Common myeloid progenitor, CD34-positive (primary cell): ENCODE results near the gene ZNF492.
"Not testable (repeated sequence)": the region's sequence is repeated elsewhere in the genome, so short reads cannot be mapped to it uniquely, and the experiment has no call there.

Experiments used
- CTCF ChIA-PET: fragments of 350-600 bp; sonication (Branson Sonifier 250); formaldehyde crosslinking; loops from one replicate; lab custom pipeline; 2021; ENCODE audit warnings: antibody characterized with exemption; lab: Charles Lee
- POLR2A ChIA-PET: fragments of 350-600 bp; sonication (Branson Sonifier 250); formaldehyde crosslinking; loops from one replicate; lab custom pipeline; 2021; ENCODE audit warnings: antibody characterized with exemption; lab: Charles Lee
- DNase-seq, 3 donors: peaks; one replicate each; pipeline versions ENCODE4 v3.0.0 to v3.0.0-alpha.2; 2013
- H3K27ac ChIP-seq, 2 experiments: 1 replicate in 1 of 2; 2 replicates in 1 of 2; pipeline ENCODE4 v1.7.0; 2013; ENCODE audit warnings: inconsistent platforms in 2 of 2, low read length in 2 of 2, mild to moderate bottlenecking in 2 of 2, low read depth in 1 of 2, moderate library complexity in 1 of 2; ENCODE audit not compliant: severe bottlenecking in 2 of 2, insufficient read depth in 1 of 2, poor library complexity in 1 of 2
- H3K27me3 ChIP-seq, 5 experiments: replicated peaks in 2 of 5; 1 replicate in 3 of 5; 2 replicates in 2 of 5; pipeline versions ENCODE4 v1.6.1 to v1.7.0; 2013; ENCODE audit warnings: low read length in 4 of 5, mild to moderate bottlenecking in 2 of 5, moderate library complexity in 2 of 5, inconsistent platforms in 1 of 5; ENCODE audit not compliant: insufficient read depth in 5 of 5, control insufficient read depth in 4 of 5
- H3K36me3 ChIP-seq, 4 experiments: 1 replicate in 2 of 4; 2 replicates in 2 of 4; pipeline versions ENCODE4 v1.6.1 to v1.7.0; 2013; ENCODE audit warnings: low read length in 3 of 4, control low read depth in 1 of 4, mild to moderate bottlenecking in 1 of 4; ENCODE audit not compliant: control insufficient read depth in 4 of 4, insufficient read depth in 4 of 4
- H3K4me1 ChIP-seq, 4 experiments: 1 replicate in 3 of 4; 2 replicates in 1 of 4; pipeline versions ENCODE4 v1.6.1 to v1.7.1; 2013; ENCODE audit warnings: low read length in 3 of 4, mild to moderate bottlenecking in 3 of 4, control low read depth in 1 of 4, inconsistent platforms in 1 of 4, moderate library complexity in 1 of 4; ENCODE audit not compliant: control insufficient read depth in 4 of 4, insufficient read depth in 4 of 4; ENCODE audit errors: control extremely low read depth in 1 of 4
- H3K4me3 ChIP-seq, 7 experiments: 1 replicate in 4 of 7; 2 replicates in 3 of 7; pipeline versions ENCODE4 v1.5.1 to v1.7.0; 2013; ENCODE audit warnings: mild to moderate bottlenecking in 7 of 7, low read length in 6 of 7, moderate library complexity in 6 of 7, inconsistent platforms in 2 of 7, low read depth in 2 of 7, control low read depth in 1 of 7; ENCODE audit not compliant: insufficient read depth in 4 of 7, control insufficient read depth in 1 of 7; ENCODE audit errors: extremely low read depth in 1 of 7
- H3K9me3 ChIP-seq, 5 experiments: 1 replicate in 4 of 5; 2 replicates in 1 of 5; pipeline versions ENCODE4 v1.6.1 to v1.7.1; 2013; ENCODE audit warnings: low read length in 4 of 5, mild to moderate bottlenecking in 2 of 5, inconsistent platforms in 1 of 5, low read depth in 1 of 5, moderate library complexity in 1 of 5; ENCODE audit not compliant: control insufficient read depth in 4 of 5, insufficient read depth in 2 of 5; ENCODE audit errors: control extremely low read depth in 1 of 5
- WGBS: methylation state at CpG from one replicate; pipeline ENCODE4 v1.1.5; 2013; ENCODE audit not compliant: insufficient coverage; 5-methylcytosine and 5-hydroxymethylcytosine counted together

Gene ZNF492

DNA sequence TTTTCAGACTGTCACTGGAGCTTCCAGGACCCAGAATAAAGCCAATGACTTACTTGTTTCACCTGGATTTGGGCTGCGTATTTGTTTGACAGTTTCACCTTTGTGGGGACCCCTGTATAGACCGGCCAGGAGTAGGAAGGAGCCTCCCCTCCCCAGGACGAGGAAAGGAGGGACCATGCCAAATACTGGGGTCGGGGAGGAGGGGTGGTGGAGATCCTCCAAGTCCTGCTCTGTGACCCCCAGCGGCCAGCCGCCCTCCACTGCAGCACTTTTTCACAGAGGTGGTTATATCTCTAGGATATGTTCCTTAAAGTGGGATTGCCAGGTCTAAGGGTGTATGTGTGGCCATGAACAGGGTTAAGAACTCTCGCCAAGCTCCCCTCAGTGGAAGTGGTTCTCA lies 25.7 kb upstream of the ZNF492 start:
- no peak for DNase-seq
- H3K9me3 ChIP-seq = peaks cover 0 to 35% (median 0%) of the 10 kb centered on the region in 5 experiments
- H3K27me3 ChIP-seq = peaks cover 0 to 3% (median 0%) of the 10 kb centered on the region in 5 experiments
- H3K4me1 ChIP-seq = no peaks in the 10 kb centered on the region
- POLR2A ChIA-PET = no interaction called here
- H3K27ac ChIP-seq = no peak overlapping the region
- H3K36me3 ChIP-seq = no peaks in the 10 kb centered on the region
- no CpG with 5 or more reads among the region's 7 CpGs for WGBS
- CTCF ChIA-PET = no interaction called here
- no peak overlapping the region for H3K4me3 ChIP-seq

DNA sequence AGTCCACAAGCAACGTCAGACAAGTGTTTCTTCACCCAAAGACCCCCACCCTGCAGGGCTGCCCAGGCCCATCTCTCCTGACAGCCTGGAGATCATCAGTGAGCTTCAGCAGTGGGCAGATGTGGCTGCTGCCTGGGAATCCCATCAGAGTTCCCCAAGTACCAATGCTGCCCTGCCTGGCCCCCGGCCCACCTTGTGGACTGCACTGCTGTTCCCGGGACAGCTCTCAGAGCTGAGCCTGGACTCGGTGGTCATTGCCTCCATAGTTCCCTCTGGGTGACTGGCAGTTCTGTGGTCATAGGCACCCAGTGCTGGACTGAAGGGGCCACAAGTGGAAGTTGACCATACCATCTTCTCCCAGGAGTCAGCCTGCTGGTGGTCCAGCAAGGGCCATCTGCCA lies 24.5 kb upstream of the ZNF492 start:
- peaks cover 0 to 27% (median 0%) of the 10 kb centered on the region in 5 experiments for H3K9me3 ChIP-seq
- no peaks in the 10 kb centered on the region for H3K36me3 ChIP-seq
- no peaks in the 10 kb centered on the region for H3K4me1 ChIP-seq
- H3K27ac ChIP-seq = no peak overlapping the region
- POLR2A ChIA-PET = no interaction called here
- 97% methylated on average over 3 of the region's 4 CpGs for WGBS
- CTCF ChIA-PET = no interaction called here
- H3K27me3 ChIP-seq = peaks cover 0 to 3% (median 0%) of the 10 kb centered on the region in 5 experiments
- no peak overlapping the region for H3K4me3 ChIP-seq
- DNase-seq = no peak

DNA sequence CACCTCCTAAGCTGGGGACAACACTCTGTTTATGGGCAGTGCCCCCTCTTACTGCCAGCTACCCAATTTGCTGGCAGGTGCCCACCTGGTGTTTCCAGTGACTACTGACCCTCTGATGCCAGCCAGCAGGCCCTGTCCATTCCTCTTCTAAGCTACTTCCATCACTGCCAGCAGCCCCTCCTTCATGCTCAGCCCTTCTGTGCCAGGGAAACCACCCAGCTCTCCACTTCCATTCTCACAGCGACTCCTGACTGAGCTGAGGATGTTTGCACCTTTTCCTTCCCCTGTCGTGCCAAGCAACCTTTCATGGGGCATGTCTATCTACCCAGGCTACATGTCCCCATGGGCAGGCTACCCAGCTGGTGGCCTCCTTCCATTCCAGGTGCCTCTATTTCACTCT lies 24.0 kb upstream of the ZNF492 start:
- Histone ChIP-seq H3K4me1 (no peaks in the 10 kb centered on the region), H3K27ac (no peak overlapping the region), H3K27me3 (no peaks in the 10 kb centered on the region), H3K9me3 (peaks cover 0 to 23% (median 0%) of the 10 kb centered on the region in 5 experiments), H3K4me3 (no peak overlapping the region), H3K36me3 (no peaks in the 10 kb centered on the region)
- CTCF ChIA-PET = no interaction called here
- POLR2A ChIA-PET = interaction anchor here (0.6 kb wide), 1 partner anchor 26 kb away, joined by 3 read pairs; no protein-coding TSS in a partner anchor
- WGBS = 94% methylated on average over 2 of the region's 2 CpGs
- DNase-seq = no peak

DNA sequence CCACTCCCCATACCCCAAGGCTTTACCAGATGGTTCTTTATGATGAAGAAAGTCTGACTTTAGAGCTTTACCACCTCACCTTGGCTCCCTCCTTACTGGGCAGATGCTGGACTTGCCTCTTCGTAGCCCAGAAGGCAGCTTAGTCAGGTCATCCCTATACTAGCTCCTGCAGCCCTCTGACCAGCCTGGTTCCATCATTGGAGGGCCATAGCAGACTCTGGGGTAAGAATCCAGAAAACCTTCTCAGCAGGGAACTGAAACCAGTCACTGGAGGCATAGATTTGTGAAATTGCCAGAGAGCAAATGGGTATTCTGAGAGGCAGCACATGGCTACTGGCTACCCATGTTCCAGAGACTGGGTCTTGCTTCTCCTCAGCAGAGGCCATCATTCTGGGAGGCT lies 21.8 kb upstream of the ZNF492 start:
- Histone ChIP-seq H3K36me3 (no peaks in the 10 kb centered on the region), H3K4me3 (no peak overlapping the region), H3K27me3 (peaks cover 0 to 12% (median 0%) of the 10 kb centered on the region in 5 experiments), H3K4me1 (no peaks in the 10 kb centered on the region), H3K27ac (no peak overlapping the region), H3K9me3 (peaks cover 0 to 32% (median 7%) of the 10 kb centered on the region in 5 experiments)
- WGBS = 88% methylated on average over 1 of the region's 1 CpG
- ChIA-PET POLR2A (no interaction called here), CTCF (no interaction called here)
- no peak for DNase-seq

DNA sequence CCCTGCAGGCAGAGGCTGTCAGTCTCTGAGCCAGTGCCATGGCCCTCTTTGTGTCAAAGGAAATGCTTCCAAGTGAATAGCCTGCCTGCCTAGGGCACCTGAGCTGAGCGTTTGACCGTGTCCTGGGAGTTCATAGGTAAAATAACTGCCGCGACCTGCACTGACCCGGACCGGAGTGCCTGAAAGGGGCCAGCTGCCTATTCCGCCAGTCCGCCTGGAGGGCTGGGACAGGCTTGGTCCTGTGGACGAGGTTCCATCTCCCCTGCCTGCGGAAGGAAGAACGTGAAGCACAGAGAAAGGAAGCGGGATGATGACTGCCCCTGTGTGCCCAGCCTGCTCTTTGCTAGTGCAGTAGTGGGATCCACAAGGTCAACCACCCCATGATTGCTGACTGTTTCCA lies 17.5 kb upstream of the ZNF492 start:
- ChIA-PET CTCF (no interaction called here), POLR2A (no interaction called here)
- Histone ChIP-seq H3K36me3 (no peaks in the 10 kb centered on the region), H3K4me1 (no peaks in the 10 kb centered on the region), H3K4me3 (no peak overlapping the region), H3K27me3 (peaks cover 0 to 40% (median 0%) of the 10 kb centered on the region in 5 experiments), H3K9me3 (peaks cover 0 to 45% (median 16%) of the 10 kb centered on the region in 5 experiments), H3K27ac (no peak overlapping the region)
- DNase-seq = no peak
- WGBS = 96% methylated on average over 12 of the region's 12 CpGs

DNA sequence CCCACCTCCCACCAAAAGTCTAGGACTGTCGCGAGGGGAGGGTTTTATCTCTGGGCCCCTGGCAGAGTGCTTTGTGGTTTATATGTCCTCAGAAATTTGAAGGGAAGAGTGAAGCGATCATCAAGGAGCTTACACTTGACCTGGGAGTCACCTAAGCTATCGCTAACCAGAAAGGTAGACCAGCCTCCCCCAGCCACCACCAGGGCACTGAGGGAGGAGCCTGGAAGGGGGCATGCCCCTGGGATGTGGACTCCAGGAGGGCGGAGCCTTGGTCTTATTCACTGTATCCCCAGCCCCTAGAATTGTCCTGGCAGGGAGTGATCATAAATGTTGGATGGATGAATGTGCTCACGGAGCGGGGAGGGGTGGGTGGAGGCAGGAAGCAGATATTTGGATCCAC lies 16.9 kb upstream of the ZNF492 start:
- CTCF ChIA-PET, H3K4me3 ChIP-seq, DNase-seq, H3K4me1 ChIP-seq, H3K36me3 ChIP-seq, H3K27ac ChIP-seq, POLR2A ChIA-PET: not testable (repeated sequence)
- 70% methylated on average over 2 of the region's 7 CpGs for WGBS
- H3K9me3 ChIP-seq = peaks cover 0 to 43% (median 16%) of the 10 kb centered on the region in 5 experiments
- peaks cover 0 to 44% (median 0%) of the 10 kb centered on the region in 5 experiments for H3K27me3 ChIP-seq

DNA sequence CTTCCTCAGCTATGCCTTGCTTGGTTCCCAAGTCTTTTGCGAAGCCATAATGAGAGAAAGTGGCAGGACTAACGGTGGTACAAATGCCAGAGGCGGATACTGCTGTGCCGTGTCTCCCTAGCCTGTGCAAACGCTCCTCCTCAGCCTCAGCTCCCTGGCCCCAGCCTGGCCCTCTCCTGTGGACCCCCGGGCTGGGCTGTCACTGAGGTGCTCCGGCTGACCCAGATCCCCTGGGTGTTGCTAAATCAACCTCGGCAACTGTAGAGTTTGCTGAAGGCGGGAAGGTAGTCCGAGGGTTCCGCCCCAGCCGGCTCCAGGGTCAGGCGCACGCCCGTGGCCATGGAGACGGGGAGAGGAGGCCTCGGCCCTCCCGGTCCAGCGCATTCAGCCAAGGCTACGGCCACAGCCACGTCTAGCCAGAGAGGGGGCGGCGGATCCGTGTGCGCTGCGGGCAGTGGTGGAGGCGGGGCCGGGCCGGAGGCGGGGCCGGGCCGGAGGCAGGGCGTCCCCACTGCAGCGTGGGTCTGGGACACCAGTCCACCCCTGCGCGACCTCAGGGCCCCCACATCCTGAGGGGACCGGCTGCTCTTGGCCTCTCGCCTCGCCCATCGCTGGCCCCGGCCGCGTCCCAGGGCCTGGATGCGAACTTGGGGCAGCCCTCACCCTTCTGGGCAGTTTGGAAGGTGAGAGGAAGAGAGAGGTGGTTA lies 16.4 kb upstream of the ZNF492 start:
- H3K27me3 ChIP-seq = peaks cover 0 to 45% (median 0%) of the 10 kb centered on the region in 5 experiments
- H3K9me3 ChIP-seq = peaks cover 0 to 42% (median 16%) of the 10 kb centered on the region in 5 experiments
- POLR2A ChIA-PET = no interaction called here
- WGBS = 38% methylated on average over 42 of the region's 44 CpGs
- CTCF ChIA-PET = no interaction called here
- no peak overlapping the region for H3K27ac ChIP-seq
- peaks cover 0 to 2% (median 0%) of the 10 kb centered on the region in 4 experiments for H3K4me1 ChIP-seq
- no peak overlapping the region for H3K4me3 ChIP-seq
- no peak for DNase-seq
- H3K36me3 ChIP-seq = no peaks in the 10 kb centered on the region
